HG03045 (cell line): ENCODE measurements around the gene ALG3.

Source experiments
- ATAC-seq: cut with Tn5 transposase; IDR thresholded peaks from one replicate; pipeline ENCODE4 v1.9.1; 2021; ENCODE audit warnings: mild to moderate bottlenecking, moderate library complexity; ENCODE audit not compliant: unreplicated experiment

The ALG3 gene

DNA sequence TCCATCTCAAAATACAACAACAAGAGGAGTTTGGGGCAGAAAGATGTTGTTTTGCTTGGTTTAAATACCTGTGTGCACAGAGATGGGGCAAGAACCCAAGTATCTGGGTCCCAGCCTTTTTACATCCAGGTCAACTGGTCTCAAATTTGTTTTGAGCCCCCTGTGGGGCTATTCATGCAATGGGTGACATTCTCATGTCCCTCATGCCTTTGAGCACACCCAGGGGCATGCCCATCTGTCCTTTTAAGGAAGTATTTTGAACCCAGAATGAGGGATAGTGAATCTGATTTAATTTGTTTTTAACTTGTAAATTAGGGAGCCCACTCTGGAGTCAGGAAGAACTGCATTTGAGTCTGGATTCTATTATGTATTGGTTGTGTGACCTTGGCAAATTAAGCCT lies 47.9 kb downstream of the ALG3 start:
- ATAC-seq = no peak

DNA sequence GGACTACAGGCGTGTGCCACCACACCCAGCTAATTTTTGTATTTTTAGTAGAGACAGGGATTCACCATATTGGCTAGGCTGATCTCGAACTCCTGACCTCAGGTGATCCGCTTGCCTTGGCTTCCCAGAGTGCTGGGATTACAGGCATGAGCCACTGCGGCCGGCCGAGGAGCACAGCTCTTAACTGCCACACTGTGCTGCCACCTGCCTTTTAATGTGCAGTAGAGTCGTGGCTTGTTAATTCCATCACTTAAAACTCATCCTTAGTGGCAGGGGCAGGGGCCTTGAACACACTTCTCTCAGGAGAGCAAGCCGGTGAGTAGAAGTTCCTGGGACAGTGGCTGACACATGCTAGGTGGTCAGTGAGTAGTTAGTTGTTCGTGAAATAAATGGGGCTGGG lies 50.3 kb downstream of the ALG3 start:
- no peak for ATAC-seq

DNA sequence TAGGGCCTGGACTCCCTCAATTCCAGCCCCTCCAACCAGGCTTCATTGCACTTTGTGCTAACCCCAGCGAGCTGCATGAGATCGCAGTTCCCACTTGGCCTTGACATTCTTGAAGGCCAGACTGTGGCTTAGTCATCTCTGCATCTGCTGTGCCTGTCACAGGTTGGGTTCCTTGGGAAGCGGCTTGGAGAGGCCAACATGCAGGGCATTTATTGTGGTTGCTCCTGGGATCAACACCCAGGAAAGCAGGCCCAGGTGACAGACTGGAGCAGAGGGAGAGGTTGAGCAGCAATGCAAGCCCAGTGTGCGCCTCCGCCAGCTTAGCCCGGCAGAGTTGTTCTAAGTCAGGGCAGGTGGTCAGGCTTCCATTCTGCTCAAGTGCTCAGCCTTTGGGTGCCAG lies 52.2 kb downstream of the ALG3 start:
- no peak for ATAC-seq

DNA sequence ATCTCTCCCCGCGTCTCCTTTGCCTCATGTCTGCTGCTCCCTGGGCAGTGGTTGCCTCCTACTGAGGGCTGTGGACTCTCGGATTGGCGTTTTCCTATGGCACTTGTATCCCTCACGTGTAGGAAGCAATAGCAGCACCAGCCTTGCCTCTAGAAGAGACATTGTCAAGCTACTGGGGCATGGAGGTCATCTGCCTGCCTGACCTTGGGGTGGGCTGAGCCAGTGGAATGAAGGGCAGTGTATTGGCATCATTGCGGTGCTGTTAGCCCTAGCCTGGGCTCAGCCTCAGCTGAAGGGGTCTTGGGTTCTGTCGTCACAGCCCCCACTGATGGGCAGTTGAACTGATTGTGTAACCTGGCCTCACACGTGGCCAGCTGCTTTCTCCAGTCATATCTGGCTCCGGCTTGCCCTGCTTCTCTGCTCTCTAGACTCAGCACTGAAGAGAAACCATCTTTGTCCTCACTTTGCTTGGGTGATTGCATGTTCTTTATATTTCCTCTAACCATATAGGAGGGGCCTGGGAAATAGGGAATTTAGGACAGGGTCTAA lies 54.7 kb downstream of the ALG3 start:
- ATAC-seq = no peak

DNA sequence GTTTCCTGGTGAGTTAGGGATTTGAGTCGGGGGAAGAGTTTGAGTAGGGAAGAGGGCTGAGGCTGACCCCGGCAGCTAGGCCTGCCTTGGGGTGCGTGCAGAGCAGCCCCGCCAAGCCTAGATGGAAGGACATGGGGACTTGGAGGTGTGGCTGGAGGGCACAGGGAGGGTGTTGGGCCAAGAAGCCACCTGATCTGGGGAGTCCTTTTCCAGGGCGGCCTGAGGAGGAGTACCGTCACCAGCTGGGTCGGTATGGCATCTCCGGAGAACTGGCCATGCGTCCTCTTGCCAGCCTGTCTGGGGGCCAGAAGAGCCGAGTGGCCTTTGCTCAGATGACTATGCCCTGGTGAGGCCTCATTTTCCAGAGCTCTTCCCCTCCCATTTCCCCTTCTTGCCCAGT lies 55.9 kb downstream of the ALG3 start:
- no peak for ATAC-seq
